HuH-7 (cell line): ENCODE data around the gene DNALI1.
"Not testable (repeated sequence)": the region's sequence is repeated elsewhere in the genome, so short reads cannot be mapped to it uniquely, and the experiment has no call there.

Source experiments
- DNase-seq: peaks from one replicate; pipeline ENCODE4 v3.0.0; 2011; ENCODE audit warnings: low spot score

The DNALI1 gene

GRCh38 chr1:37556712-37557196 lies at the start of gene DNALI1:
DNALI1 (plus strand) TSS chr1:37556940; CDS start chr1:37556995, 55 bp downstream.
- DNase-seq, result peak; percentile 28

- DNase-seq, result peak; percentile 40
Observed at GRCh38 chr1:37509181-37509580, 47.6 kb upstream of the DNALI1 start.

- peak; percentile 43 for DNase-seq
Observed at GRCh38 chr1:37513795-37514349, 42.9 kb upstream of the DNALI1 start.

- peak; percentile 84 for DNase-seq
Observed at GRCh38 chr1:37514350-37515184, 42.2 kb upstream of the DNALI1 start, which contains the start of gene MEAF6. MEAF6 (minus strand) TSS chr1:37514766; CDS start chr1:37514746, 20 bp downstream.

- DNase-seq, result no peak
Observed at GRCh38 chr1:37515185-37516034, 41.3 kb upstream of the DNALI1 start.

GRCh38 chr1:37517569-37517968 lies 39.2 kb upstream of the DNALI1 start:
- no peak for DNase-seq

GRCh38 chr1:37518241-37518640 lies 38.5 kb upstream of the DNALI1 start:
- not testable (repeated sequence) for DNase-seq

- DNase-seq, result not testable (repeated sequence)
Observed at GRCh38 chr1:37518929-37519328, 37.8 kb upstream of the DNALI1 start.

- DNase-seq, result no peak
Observed at GRCh38 chr1:37519613-37520012, 37.1 kb upstream of the DNALI1 start.

- DNase-seq, result not testable (repeated sequence)
Observed at GRCh38 chr1:37529888-37530287, 26.9 kb upstream of the DNALI1 start.

GRCh38 chr1:37532418-37533156 lies 24.2 kb upstream of the DNALI1 start:
- not testable (repeated sequence) for DNase-seq

GRCh38 chr1:37533317-37534093 lies 23.2 kb upstream of the DNALI1 start:
- no peak for DNase-seq

GRCh38 chr1:37537378-37537777 lies 19.4 kb upstream of the DNALI1 start:
- no peak for DNase-seq

GRCh38 chr1:37539154-37539553 lies 17.6 kb upstream of the DNALI1 start:
- DNase-seq, result not testable (repeated sequence)

GRCh38 chr1:37540036-37540785 lies 16.5 kb upstream of the DNALI1 start:
- DNase-seq, result no peak

GRCh38 chr1:37544530-37544929 lies 12.2 kb upstream of the DNALI1 start:
- DNase-seq, result no peak

- no peak for DNase-seq
Observed at GRCh38 chr1:37545019-37545418, 11.7 kb upstream of the DNALI1 start.

GRCh38 chr1:37549341-37549740 lies 7.4 kb upstream of the DNALI1 start:
- no peak for DNase-seq

GRCh38 chr1:37553598-37553926 lies 3.2 kb upstream of the DNALI1 start:
- no peak for DNase-seq
